Esophagus (tissue), 2 donors: Measurements from ENCODE around the gene NEK4. TPM values are rescaled to one million over a fixed set of nuclear protein-coding genes. Genes with fewer than 3 reads are reported as not detected.
"Not testable (repeated sequence)": the region's sequence is repeated elsewhere in the genome, so short reads cannot be mapped to it uniquely, and the experiment has no call there.

Source experiments
- H3K27ac ChIP-seq, 2 donors: one replicate each; pipeline ENCODE4 v1.5.1; 2013; ENCODE audit warnings: low read depth in 2 of 2, mild to moderate bottlenecking in 2 of 2, inconsistent platforms in 1 of 2, low read length in 1 of 2, moderate library complexity in 1 of 2
- H3K27me3 ChIP-seq, 2 donors: one replicate each; pipeline ENCODE4 v1.6.1; 2013; ENCODE audit warnings: low read length in 2 of 2, control low read depth in 1 of 2, mild to moderate bottlenecking in 1 of 2; ENCODE audit not compliant: insufficient read depth in 2 of 2, control insufficient read depth in 1 of 2
- H3K36me3 ChIP-seq, 2 donors: one replicate each; pipeline ENCODE4 v1.6.1; 2013; ENCODE audit warnings: low read length in 1 of 2; ENCODE audit not compliant: control insufficient read depth in 2 of 2, insufficient read depth in 2 of 2
- H3K4me1 ChIP-seq, 2 donors: one replicate each; pipeline ENCODE4 v1.6.1; 2013; ENCODE audit warnings: low read length in 1 of 2; ENCODE audit not compliant: control insufficient read depth in 2 of 2, insufficient read depth in 2 of 2
- H3K4me3 ChIP-seq, 2 donors: one replicate each; pipeline ENCODE4 v1.5.1; 2013; ENCODE audit warnings: low read length in 2 of 2, mild to moderate bottlenecking in 2 of 2, low read depth in 1 of 2, moderate library complexity in 1 of 2
- H3K9me3 ChIP-seq, 2 donors: one replicate each; pipeline ENCODE4 v1.6.1; 2013; ENCODE audit warnings: mild to moderate bottlenecking in 2 of 2, low read depth in 1 of 2, low read length in 1 of 2, moderate library complexity in 1 of 2; ENCODE audit not compliant: control insufficient read depth in 2 of 2, insufficient read depth in 1 of 2
- WGBS, 2 donors: extraction: QIAGEN DNeasy Blood & Tissue Kit; methylation state at CpG; one replicate each; pipeline ENCODE4 v1.1.7; 2013; 5-methylcytosine and 5-hydroxymethylcytosine counted together
- polyA plus RNA-seq, 2 donors: library from polyadenylated mRNA; stranded (reverse); fragments of 200-250 nt; gene quantifications; one replicate each; pipeline ENCODE4 v1.2.3, GENCODE V29; 2013
- donor health status: healthy with polysubstance abuse.
- donor health status: Bipolar disorder and iron deficiency.

The NEK4 gene
- polyA plus RNA-seq, 2 donors = 3.6 to 4.3 TPM

GRCh38 chr3:52681596-52681995 is 89.1 kb downstream of the NEK4 start:
- Histone ChIP-seq H3K27ac (no peak overlapping the region), H3K9me3 (no peaks in the 10 kb centered on the region), H3K36me3 (peaks cover 5 to 6% of the 10 kb centered on the region in 2 donors), H3K4me3 (no peak overlapping the region), H3K4me1 (no peaks in the 10 kb centered on the region), H3K27me3 (no peaks in the 10 kb centered on the region)
- WGBS, 2 donors = 75 to 77% methylated on average over 3 of the region's 3 CpGs

- H3K27me3 ChIP-seq = no peaks in the 10 kb centered on the region
- H3K4me3 ChIP-seq = no peak overlapping the region
- peaks cover 5 to 6% of the 10 kb centered on the region in 2 donors for H3K36me3 ChIP-seq
- no peaks in the 10 kb centered on the region for H3K9me3 ChIP-seq
- no peak overlapping the region for H3K27ac ChIP-seq
- no peaks in the 10 kb centered on the region for H3K4me1 ChIP-seq
- 46 to 74% methylated on average over 1 of the region's 1 CpG for WGBS, 2 donors
Observed at GRCh38 chr3:52679811-52680210, 90.9 kb downstream of the NEK4 start.

- Histone ChIP-seq H3K27ac (no peak overlapping the region), H3K4me1 (no peaks in the 10 kb centered on the region), H3K36me3 (peaks cover 5 to 6% of the 10 kb centered on the region in 2 donors), H3K4me3 (no peak overlapping the region), H3K27me3 (no peaks in the 10 kb centered on the region), H3K9me3 (no peaks in the 10 kb centered on the region)
- WGBS, 2 donors = 86 to 89% methylated on average over 3 of the region's 3 CpGs
Observed at GRCh38 chr3:52679199-52679538, 91.6 kb downstream of the NEK4 start.

- Histone ChIP-seq H3K27me3 (no peaks in the 10 kb centered on the region), H3K4me3 (no peak overlapping the region), H3K27ac (no peak overlapping the region), H3K4me1 (no peaks in the 10 kb centered on the region), H3K9me3 (no peaks in the 10 kb centered on the region), H3K36me3 (peaks cover 5 to 6% of the 10 kb centered on the region in 2 donors)
- WGBS, 2 donors = 96% methylated on average over 6 of the region's 6 CpGs
Observed at GRCh38 chr3:52678265-52679198, 92.2 kb downstream of the NEK4 start.

- 86 to 87% methylated on average over 3 of the region's 3 CpGs for WGBS, 2 donors
- not testable (repeated sequence) for H3K36me3 ChIP-seq, H3K9me3 ChIP-seq, H3K27me3 ChIP-seq, H3K27ac ChIP-seq, H3K4me3 ChIP-seq, H3K4me1 ChIP-seq
Observed at GRCh38 chr3:52676201-52676600, 94.5 kb downstream of the NEK4 start.

GRCh38 chr3:52671676-52672075 is 99.1 kb downstream of the NEK4 start:
- H3K36me3 ChIP-seq = peaks cover 0 to 3% of the 10 kb centered on the region in 2 donors
- H3K27ac ChIP-seq = no peak overlapping the region
- 55 to 64% methylated on average over 1 of the region's 1 CpG for WGBS, 2 donors
- H3K4me1 ChIP-seq = peaks cover 0 to 3% of the 10 kb centered on the region in 2 donors
- H3K27me3 ChIP-seq = no peaks in the 10 kb centered on the region
- no peak overlapping the region for H3K4me3 ChIP-seq
- H3K9me3 ChIP-seq = no peaks in the 10 kb centered on the region

- WGBS, 2 donors = 43 to 60% methylated on average over 9 of the region's 9 CpGs
Observed at GRCh38 chr3:52670621-52671521, 99.9 kb downstream of the NEK4 start.

GRCh38 chr3:52663098-52663497 is 107.6 kb downstream of the NEK4 start:
- H3K27ac ChIP-seq = no peak overlapping the region
- H3K36me3 ChIP-seq = peaks cover 4 to 9% of the 10 kb centered on the region in 2 donors
- H3K9me3 ChIP-seq = no peaks in the 10 kb centered on the region
- H3K4me3 ChIP-seq = no peak overlapping the region
- WGBS, 2 donors = 90 to 94% methylated on average over 3 of the region's 3 CpGs
- no peaks in the 10 kb centered on the region for H3K4me1 ChIP-seq
- H3K27me3 ChIP-seq = no peaks in the 10 kb centered on the region

More at GRCh38 chr3:52670621-52671521, 99.9 kb downstream of the NEK4 start:
- no peaks in the 10 kb centered on the region for H3K9me3 ChIP-seq
- H3K27ac ChIP-seq = peak overlapping the region; percentile 47 to 65
- peaks cover 0 to 3% of the 10 kb centered on the region in 2 donors for H3K36me3 ChIP-seq
- no peaks in the 10 kb centered on the region for H3K27me3 ChIP-seq
- peaks cover 0 to 3% of the 10 kb centered on the region in 2 donors for H3K4me1 ChIP-seq
- no peak overlapping the region for H3K4me3 ChIP-seq

- no peak overlapping the region for H3K27ac ChIP-seq
- H3K36me3 ChIP-seq = peaks cover 2 to 4% of the 10 kb centered on the region in 2 donors
- H3K9me3 ChIP-seq = no peaks in the 10 kb centered on the region
- H3K27me3 ChIP-seq = no peaks in the 10 kb centered on the region
- WGBS, 2 donors = 58 to 61% methylated on average over 3 of the region's 3 CpGs
- H3K4me1 ChIP-seq = no peaks in the 10 kb centered on the region
- H3K4me3 ChIP-seq = no peak overlapping the region
Observed at GRCh38 chr3:52660046-52660445, 110.7 kb downstream of the NEK4 start.
